Activated T-cell treated with anti-CD3 and anti-CD28 coated beads for 4 hours (primary cell): ENCODE measurements around the gene SLC19A3.
"Not testable (repeated sequence)": the region's sequence is repeated elsewhere in the genome, so short reads cannot be mapped to it uniquely, and the experiment has no call there.

Experiments
- DNase-seq: peaks from one replicate; pipeline ENCODE4 v3.0.0-alpha.2; 2020

Gene SLC19A3

GRCh38 chr2:227701556-227701955, 16.3 kb downstream of the SLC19A3 start:
- DNase-seq = no peak

- no peak for DNase-seq
These were observed 20.7 kb downstream of the SLC19A3 start for GRCh38 chr2:227696990-227697679.

- DNase-seq = no peak
These were observed 30.6 kb downstream of the SLC19A3 start for GRCh38 chr2:227687189-227687588.

- no peak for DNase-seq
These were observed 33.6 kb downstream of the SLC19A3 start for GRCh38 chr2:227684258-227684657.

- DNase-seq = no peak
These were observed 39.9 kb downstream of the SLC19A3 start for GRCh38 chr2:227677928-227678327.

GRCh38 chr2:227674485-227674884, 43.3 kb downstream of the SLC19A3 start:
- DNase-seq = no peak

- not testable (repeated sequence) for DNase-seq
These were observed 44.2 kb downstream of the SLC19A3 start for GRCh38 chr2:227673620-227674019.

- DNase-seq = no peak
These were observed 46.5 kb downstream of the SLC19A3 start for GRCh38 chr2:227671170-227671905.

GRCh38 chr2:227666631-227667170, 51.1 kb downstream of the SLC19A3 start, which contains the start of gene SCYGR5:
TSS of gene SCYGR5 (plus strand) at chr2:227666804. CDS start at chr2:227666804, 0 bp downstream.
- not testable (repeated sequence) for DNase-seq

GRCh38 chr2:227665189-227665940, 52.5 kb downstream of the SLC19A3 start:
- DNase-seq = no peak

GRCh38 chr2:227661827-227662226, 56.0 kb downstream of the SLC19A3 start:
- no peak for DNase-seq

- no peak for DNase-seq
These were observed 56.7 kb downstream of the SLC19A3 start for GRCh38 chr2:227661025-227661649.

- no peak for DNase-seq
These were observed 60.5 kb downstream of the SLC19A3 start for GRCh38 chr2:227657199-227657845.

GRCh38 chr2:227655454-227655853, 62.4 kb downstream of the SLC19A3 start:
- DNase-seq = no peak

GRCh38 chr2:227654426-227654825, 63.4 kb downstream of the SLC19A3 start:
- DNase-seq = no peak

GRCh38 chr2:227653419-227653818, 64.4 kb downstream of the SLC19A3 start:
- no peak for DNase-seq

GRCh38 chr2:227643990-227644551, 73.8 kb downstream of the SLC19A3 start:
- no peak for DNase-seq

GRCh38 chr2:227642656-227643055, 75.2 kb downstream of the SLC19A3 start:
- no peak for DNase-seq

GRCh38 chr2:227634201-227634600, 83.6 kb downstream of the SLC19A3 start:
- DNase-seq = no peak
